HG03280 (cell line): ENCODE results near the gene COL15A1.

Experiments used
- ATAC-seq: cut with Tn5 transposase; IDR thresholded peaks from one replicate; pipeline ENCODE4 v1.9.1; 2021; ENCODE audit warnings: mild to moderate bottlenecking, moderate library complexity; ENCODE audit not compliant: unreplicated experiment

Gene COL15A1

DNA sequence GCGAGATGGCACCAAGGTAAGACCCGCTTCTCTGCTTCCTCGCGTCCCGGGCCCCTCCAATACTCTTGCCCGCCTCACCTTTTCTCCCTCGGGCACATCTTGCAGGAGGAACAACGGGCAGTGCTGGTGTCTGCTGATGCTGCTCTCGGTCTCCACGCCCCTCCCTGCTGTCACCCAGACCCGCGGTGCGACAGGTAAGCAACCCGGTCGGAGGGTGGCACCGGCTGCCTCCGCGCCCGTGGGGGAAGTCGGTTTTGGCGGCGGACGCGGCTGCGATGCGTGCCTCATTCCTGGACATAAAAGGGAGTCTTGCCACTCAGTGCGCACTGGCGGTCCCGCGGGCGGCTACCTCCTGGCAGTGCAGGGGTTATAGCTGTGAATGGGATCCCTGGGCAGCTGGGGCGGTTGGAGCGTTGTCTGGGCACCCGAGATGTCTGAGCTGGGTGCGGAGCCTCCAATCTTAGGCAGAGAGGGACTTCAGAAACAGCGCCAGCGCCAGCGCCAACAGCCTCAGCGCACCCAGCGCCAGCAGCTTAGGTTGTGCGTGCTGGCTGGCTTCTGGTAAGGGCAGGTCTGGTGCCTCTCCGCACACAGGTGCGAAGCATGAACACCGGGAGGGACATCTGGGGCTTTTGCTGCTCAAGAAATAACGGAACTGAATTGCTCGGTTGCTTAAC lies 488 bp downstream of the COL15A1 start:
- ATAC-seq = no peak

DNA sequence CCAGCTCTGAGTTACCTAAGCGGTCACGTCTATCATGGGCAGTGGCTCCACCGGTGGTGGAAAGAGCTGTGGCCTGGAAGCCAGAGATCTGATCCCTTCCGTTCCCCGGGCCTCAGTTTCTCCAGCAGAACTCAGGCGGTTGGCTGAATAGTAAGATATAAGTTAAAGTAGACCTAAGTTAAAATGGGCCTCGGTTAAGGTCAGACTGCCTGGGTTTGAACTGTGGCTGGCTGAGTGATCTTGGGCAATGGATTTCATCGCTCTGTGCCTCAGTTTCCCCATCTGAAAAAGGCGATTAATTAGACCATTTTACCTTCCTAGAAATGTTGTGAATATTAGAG lies 997 bp downstream of the COL15A1 start:
- no peak for ATAC-seq

DNA sequence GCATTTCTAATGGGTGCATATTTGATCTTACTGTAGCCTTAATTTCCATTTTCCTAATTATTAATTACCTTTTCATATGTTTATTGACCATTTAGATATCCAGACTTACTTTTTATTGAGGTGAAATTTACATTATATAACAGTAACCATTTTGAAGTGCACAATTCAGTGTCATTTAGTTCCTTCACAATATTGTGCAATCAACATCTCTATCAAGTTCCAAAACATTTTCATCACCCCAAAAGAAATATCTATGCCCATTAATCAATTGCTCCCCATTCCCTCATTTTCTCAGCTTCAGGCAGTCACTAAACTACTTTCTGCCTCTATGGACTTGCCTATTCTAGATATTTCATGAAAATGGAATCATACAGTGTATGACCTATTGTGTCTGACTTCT lies 5.9 kb downstream of the COL15A1 start:
- ATAC-seq = no peak

DNA sequence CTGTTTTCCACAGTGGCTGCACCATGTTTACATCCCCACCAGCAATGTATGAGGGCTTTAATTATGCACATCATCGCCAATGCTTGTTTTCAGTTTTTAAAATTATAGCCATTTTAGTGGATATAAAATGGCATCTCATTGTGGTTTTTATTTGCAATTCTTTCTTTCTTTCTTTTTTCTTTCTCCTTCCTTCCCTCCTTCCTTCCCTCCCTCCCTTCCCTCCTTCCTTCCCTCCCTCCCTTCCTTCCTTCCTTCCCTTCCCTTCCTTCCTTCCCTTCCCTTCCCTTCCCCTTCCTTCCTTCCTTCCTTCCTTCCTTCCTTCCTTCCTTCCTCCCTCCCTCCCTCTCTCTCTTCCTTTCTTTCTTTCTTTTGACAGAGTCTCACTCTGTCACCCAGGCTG lies 6.6 kb downstream of the COL15A1 start:
- no peak for ATAC-seq

DNA sequence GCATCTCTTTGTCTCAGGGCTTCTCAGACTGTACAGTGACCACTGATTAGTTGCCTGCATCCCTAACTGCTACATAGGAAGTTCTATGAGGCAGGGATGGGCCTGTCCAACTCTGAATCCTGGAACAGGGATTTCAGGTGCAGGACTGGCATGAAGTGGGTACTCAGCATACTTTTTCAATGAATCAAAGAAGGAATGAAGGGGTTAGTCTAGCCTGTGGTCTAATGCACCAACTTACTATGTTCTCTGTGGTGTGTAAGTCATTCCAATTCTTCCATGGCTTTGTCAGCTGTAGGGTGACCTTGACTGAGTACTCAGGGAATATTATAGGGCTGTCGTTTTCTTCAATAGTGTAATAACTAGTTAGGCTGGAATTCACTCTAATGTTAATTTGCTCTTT lies 8.3 kb downstream of the COL15A1 start:
- no peak for ATAC-seq

DNA sequence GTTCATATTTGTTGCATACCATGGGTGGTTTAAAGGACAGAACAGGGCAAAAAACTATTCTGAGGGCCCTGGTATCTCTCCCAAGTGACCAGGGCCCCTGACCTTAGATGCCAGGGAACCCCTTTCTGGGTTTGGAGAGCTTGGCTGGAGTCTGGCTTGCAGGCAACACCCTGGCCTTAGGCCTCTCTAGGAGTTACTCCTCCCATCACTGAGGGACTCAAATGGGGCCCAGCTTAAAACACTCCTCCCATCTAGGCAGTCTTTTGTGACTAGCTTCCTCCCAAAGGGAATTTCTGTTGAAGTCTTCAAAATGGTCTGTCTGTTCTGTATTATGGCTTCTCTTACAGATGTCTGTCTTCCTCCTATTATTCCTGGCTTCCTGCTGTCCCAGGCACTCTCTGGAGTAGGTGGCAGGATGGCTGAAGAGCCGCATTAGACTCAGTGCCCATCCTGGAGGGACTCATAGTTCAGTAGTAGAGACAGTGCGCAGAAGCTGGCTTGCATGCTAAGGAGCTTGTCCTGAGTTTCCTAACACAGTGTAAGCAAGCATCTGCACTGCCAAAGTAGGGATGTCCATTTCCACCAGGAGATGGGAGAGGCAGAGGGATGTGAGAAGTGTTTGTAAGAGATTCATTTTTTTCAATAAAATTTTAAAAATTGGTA lies 10.0 kb downstream of the COL15A1 start:
- no peak for ATAC-seq

DNA sequence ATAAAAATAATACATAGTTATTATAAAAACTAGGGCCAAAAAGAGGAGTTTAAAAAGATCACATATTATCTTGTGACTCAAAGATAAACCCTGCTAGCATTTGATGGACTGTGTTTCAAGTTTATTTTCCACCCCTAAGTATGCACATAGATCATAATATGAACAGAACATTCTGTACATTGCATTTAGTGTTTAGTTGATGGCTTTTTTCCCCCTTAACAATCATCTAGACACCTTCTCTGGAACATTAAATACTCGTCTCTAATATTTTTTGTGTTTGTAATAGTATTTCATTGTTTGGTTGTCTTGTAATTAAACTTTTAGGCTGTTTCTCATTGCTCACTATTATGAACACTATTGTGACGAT lies 10.5 kb downstream of the COL15A1 start:
- no peak for ATAC-seq

DNA sequence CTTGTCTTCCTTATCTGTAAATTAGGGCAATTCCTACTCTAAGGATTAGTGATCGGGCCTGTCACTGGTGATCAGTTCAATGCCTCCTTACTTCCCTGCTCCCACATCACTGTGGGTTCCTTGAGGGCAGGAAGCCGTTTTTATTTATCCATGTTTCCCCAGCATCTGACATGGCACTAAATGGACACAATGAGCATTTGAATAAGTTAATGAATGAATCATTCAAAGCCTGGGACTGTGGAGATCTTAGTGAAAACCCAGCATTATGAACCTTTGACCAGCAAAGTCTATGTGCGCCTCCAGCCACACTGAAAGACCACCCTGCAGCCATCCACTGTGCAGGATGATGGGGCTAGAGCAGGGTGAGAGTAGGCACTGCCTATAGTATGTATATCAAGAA lies 11.6 kb downstream of the COL15A1 start:
- ATAC-seq = no peak

DNA sequence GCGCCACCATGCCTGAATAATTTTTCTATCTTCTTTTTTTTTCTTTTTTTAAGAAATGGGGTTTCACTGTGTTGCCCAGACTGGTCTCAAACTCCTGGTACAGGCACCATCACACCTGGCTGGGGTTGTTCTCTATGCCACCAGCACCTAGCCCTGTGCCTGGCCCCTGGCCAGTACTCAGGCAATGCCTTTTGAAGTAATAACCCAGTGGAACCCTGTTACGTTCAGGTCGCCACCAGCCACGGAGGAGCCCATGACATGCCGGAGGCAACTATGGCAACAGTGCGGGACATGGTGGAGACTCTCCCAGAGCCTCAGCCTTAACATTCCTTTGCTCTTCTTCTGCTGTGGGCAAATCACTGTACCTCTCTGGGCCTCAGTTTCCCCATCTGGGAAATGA lies 14.1 kb downstream of the COL15A1 start:
- ATAC-seq = no peak

DNA sequence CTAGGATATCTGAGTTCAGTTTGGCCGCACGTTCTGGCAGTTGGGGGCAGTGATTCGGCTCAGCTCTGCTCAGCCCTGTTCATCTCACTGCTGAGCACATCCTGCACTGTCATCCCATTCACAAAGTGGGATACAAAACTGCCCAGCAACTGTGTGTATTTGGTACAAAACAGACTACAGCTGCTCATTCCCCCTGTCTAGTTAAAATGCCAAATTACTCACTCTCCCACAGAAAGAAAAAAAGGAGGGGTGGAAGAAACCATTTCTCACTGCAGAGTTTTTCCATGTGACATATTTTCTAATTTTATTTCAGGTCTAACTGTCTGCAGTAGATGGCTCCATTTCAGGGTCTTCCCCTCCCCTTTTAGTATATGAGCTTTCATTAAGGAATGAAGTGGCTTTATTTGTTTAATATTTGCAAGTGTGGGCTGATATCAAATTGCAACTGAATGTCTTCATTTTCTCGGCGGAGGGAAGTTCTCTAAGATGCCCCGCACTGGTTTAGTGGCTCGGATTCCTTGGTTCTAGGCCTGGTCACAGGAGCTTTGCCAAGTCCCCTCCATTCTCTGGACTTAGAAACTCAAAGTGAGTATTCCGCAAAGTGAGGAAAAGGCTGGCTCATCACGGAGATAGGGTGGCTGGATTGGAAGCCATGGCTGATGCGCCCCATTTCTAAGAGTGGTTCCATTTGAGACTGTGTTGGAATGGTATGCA lies 14.7 kb downstream of the COL15A1 start:
- no peak for ATAC-seq

DNA sequence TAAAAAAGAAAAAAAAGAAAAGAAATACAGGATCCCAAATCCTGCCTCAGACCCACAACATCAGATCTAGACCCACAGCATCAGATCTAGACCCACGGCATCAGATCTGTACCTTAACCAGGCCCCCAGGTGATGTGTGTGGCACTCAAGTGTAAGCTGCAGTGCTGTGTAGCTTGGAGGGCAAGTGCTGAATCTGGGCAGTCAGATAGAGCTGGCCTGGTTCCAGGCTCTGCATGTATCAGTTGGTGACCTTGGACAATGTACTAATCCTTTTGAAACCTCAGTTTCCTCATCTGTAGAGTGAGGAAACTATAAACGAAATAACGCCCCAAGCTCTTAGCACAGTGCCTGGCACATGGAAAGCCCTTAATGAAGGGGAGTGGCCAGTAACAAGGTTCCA lies 16.7 kb downstream of the COL15A1 start:
- ATAC-seq = no peak

DNA sequence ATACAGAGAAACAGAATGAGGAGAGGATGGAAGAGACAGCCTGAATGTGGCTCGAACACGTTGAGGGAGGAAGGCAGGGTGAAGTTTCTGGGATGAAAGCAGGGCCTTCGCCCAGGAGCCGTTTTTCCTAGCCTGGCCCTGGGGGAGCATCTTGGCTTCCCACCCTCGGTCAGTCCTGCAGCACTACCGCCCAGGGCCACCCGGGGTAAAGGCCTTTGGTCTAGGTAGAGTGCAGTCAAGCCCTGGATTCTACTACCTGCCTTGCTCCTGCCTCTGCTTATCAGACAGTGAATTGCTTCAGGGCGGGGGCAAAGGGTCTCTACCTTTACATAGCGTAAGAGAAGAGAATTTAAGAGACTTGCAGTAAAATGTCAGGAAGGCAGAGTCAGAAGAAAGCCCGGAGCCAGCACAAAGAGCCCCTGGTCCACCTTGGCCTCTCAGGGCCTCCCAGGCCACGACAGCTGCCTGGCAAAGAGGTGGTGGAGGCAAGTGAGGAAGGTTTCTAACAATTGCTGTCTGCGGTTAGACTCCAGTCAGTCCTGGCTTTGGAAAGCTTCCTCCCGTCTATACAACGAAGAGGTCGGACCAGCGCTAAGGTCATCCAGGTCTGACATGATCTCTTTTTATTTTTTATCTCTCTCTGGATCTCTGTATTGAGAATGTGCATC lies 17.9 kb downstream of the COL15A1 start:
- ATAC-seq = no peak

DNA sequence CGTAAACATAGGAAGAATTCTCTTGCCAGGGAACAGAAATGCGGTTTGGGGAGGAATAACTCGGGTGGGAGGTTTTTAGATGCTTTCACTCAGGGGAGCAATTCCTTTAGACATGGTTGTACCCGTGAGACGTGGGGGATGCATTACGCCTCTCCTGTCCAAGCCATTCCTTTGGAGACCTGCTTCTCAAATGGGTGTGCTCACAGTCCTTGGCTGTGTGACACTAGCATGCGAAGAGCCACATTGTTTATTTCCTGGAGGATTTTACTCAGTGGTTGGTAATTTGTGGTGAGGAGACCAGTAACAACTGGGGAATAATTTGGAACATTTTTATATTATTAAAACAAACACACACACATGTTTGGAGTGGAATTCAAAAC lies 18.5 kb downstream of the COL15A1 start:
- ATAC-seq = no peak

DNA sequence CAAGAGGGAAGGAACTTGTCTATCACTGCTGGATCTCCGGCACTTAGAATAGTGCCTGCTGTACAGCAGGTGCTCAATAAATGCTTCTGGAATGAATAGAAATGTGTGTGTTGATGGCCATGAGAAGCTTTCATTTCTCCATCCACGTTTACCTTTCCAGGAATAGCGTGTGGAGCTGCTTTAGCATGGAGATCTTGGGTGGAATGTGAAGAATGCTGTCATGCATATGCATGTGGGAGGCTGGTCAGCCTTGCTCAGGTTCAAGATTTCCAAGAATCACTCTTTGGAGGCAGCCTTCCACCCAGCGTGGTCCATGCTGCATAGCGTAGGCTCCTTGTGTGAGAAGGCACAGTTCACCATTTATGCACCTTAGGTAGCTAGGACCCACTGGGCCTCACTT lies 19.2 kb downstream of the COL15A1 start:
- no peak for ATAC-seq

DNA sequence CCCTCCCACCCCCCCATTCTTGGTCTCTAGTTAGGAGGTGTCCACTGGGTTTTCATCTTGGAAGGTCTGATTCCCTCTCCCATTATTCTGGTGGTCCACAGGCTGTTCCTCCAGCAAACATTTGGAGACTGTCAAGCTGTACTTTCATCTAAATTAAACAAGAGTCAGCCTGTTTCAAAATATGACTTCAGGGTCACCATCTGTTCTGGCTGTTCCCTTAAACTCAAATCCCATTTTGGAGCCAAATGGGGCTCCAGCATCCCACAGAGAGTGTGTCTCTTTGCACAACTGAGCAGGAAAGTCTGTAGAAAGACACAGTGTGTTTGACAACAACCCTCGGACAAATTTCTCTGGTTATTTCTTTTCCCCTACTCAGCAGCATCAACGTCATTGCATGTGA lies 20.5 kb downstream of the COL15A1 start:
- ATAC-seq = no peak

DNA sequence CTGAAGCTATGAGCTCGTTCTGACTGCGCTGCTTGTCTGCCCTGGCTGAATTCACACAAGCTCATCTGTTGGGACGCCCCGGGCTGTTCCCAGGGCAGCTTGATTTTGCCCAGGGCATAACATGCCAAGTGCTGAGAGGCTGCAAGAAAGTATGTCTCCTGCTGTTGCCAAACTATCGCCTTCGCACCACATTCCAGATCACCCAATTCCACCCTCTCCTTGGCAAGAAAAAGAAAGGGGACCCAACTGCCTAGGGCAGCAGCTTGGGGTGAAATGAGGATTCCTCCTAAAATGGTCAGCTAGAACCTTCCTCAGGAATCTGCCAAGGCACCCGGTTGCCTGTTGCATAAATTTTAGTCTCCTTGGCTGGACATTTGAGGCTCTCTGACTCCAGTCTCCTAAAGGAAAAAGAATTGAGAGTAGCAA lies 21.2 kb downstream of the COL15A1 start:
- ATAC-seq = no peak

DNA sequence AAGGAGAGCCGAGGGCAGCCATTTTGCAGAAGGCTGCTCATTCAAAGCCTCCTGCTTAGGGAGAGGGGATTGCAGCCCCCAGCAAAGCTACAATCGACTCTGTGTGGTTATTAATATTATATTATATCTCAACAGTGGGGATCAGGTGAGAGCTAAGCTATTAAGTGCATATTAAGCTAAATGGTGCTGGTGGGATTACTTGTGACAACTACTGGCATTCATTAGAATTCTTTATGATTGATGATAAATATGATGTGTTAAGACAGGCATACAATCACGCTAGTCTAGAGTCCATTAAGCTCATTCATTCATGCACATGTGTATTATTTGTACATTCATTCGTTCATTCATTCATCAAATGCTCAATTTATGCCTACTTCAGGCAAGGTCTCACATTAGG lies 23.0 kb downstream of the COL15A1 start:
- ATAC-seq = no peak

DNA sequence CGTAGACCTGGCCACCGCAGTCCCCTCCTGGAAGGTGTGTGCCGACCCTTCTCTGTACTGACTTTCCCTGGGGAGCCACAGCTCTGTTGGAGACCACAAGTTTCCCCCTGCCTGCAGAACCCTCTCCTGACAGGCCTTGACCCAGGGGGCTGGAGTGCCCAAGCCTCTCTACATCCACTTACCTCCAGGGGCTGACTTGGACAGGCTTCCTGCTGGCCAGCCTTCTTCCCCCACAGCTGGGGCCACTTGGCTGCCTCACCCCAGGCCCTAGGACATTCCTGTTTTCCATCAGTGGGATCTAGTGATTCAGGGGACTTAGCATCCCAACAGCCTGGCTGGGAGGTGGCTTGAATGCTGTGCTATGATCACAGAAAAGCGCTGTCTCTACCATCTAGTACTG lies 23.6 kb downstream of the COL15A1 start:
- ATAC-seq = no peak

DNA sequence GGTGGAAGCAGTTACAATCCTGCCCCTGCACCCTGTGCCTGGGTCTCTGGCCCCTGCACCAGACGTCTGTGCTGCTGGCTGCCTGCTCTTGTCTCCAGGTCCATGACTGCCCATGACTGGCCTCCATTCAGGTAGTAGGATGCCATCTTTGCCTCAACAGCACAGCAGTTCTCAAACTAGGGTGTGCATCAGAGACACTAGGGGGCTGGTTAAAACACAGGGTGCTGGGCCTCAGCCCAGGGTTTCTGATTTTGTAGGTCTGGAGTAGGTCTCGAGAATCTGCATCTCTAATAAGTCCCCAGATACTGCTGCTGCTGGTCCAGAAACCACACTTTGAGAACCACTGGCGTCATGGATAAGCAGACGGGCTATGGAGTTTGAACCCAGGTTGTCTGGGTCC lies 24.0 kb downstream of the COL15A1 start:
- no peak for ATAC-seq

DNA sequence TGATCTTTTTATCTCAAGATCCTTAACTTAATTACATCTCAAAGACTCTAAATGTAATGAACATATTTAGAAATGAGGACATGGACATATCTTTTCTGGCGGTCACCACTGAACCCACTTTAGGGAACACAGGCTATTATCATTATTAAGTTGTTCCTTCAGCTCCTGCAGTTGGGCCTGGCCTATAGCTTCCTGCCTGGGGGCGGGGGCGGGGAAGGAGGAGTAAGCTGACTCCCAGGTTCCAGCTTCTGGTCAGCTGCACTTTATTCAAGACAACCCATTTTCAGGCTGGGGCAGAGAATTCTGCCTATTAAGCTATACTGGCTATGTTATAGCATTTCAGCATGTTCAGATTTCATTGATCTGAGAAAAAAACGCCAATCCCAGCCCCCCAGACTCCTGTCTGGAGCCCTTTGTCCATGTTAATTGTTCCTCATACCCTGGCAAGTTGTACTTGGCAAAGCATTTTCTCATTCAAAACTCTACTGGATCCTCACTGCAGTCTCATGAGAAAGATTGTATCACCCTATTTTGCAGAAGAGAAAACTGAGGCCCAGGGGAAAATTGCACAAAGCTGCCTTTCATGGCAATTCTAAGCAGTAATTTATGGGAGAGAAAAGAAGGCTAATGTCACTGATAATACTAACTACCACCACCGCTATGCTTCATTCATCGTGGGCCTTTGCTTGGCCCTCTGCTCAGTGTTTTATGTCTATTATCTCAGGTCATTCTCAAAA lies 25.1 kb downstream of the COL15A1 start:
- ATAC-seq = no peak

DNA sequence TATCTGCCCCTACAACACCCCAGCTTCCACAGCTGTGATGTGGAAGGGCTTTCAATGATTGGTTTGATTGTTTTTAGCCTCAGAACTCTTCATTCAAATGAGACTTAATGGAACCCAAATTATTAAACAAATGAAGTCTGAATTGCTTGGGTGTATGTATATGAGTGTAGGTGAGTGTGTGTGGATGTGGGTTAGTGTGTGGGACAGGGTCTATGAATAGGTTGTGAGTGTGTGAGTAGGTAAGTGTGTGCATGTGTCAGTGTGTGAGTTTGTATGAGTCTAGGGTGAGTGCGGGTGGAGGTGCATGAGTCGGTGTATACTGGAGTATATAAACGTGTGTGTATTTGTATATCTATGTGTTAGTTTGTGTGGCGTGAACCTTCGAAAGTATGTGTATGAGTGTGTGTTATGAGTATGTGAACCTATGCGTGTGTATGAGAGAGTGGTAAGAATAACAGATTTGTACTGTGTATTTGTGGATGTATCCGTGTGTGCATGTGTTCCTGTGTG lies 26.9 kb downstream of the COL15A1 start:
- no peak for ATAC-seq
